ENCODE results near the gene FAF1.

Gene FAF1

GRCh38 chr1:50441183-50441582 is 518.9 kb downstream of the FAF1 start:
- DNase-seq (ENCODE audit: low read depth in 2 of 2, low spot score in 1 of 2): no peak

- no peak for DNase-seq (ENCODE audit: low read depth in 2 of 2, low spot score in 1 of 2)
Measured at GRCh38 chr1:50438945-50439344, 521.1 kb downstream of the FAF1 start.

- no peak for DNase-seq (ENCODE audit: low read depth in 2 of 2, low spot score in 1 of 2)
Measured at GRCh38 chr1:50436489-50436888, 523.6 kb downstream of the FAF1 start.

GRCh38 chr1:50430010-50430405 is 530.1 kb downstream of the FAF1 start:
- DNase-seq (ENCODE audit: low read depth in 2 of 2, low spot score in 1 of 2): no peak

GRCh38 chr1:50427818-50428779 is 532.0 kb downstream of the FAF1 start:
- DNase-seq (ENCODE audit: low read depth in 2 of 2, low spot score in 1 of 2): no peak

- no peak for DNase-seq (ENCODE audit: low read depth in 2 of 2, low spot score in 1 of 2)
Measured at GRCh38 chr1:50427086-50427817, 532.8 kb downstream of the FAF1 start.

GRCh38 chr1:50426702-50427085 is 533.4 kb downstream of the FAF1 start:
- DNase-seq (ENCODE audit: low read depth in 2 of 2, low spot score in 1 of 2): no peak

- DNase-seq (ENCODE audit: low read depth in 2 of 2, low spot score in 1 of 2): no peak
Measured at GRCh38 chr1:50426108-50426700, 533.9 kb downstream of the FAF1 start.

- no peak for DNase-seq (ENCODE audit: low read depth in 2 of 2, low spot score in 1 of 2)
Measured at GRCh38 chr1:50425376-50426107, 534.5 kb downstream of the FAF1 start.

- DNase-seq (ENCODE audit: low read depth in 2 of 2, low spot score in 1 of 2): no peak
Measured at GRCh38 chr1:50424884-50425375, 535.1 kb downstream of the FAF1 start.

GRCh38 chr1:50424045-50424883 is 535.8 kb downstream of the FAF1 start:
- no peak for DNase-seq (ENCODE audit: low read depth in 2 of 2, low spot score in 1 of 2)

- DNase-seq (ENCODE audit: low read depth in 2 of 2, low spot score in 1 of 2): no peak
Measured at GRCh38 chr1:50423670-50424000, 536.4 kb downstream of the FAF1 start.

GRCh38 chr1:50422946-50423669 is 537.0 kb downstream of the FAF1 start, which contains the start of gene DMRTA2:
TSS of gene DMRTA2 (minus strand) at chr1:50423443. CDS start at chr1:50421536, 1,907 bp downstream.
- DNase-seq (ENCODE audit: low read depth in 2 of 2, low spot score in 1 of 2): no peak

GRCh38 chr1:50422675-50422945 is 537.5 kb downstream of the FAF1 start:
- no peak for DNase-seq (ENCODE audit: low read depth in 2 of 2, low spot score in 1 of 2)

- no peak for DNase-seq (ENCODE audit: low read depth in 2 of 2, low spot score in 1 of 2)
Measured at GRCh38 chr1:50421768-50422674, 538.0 kb downstream of the FAF1 start.

- DNase-seq (ENCODE audit: low read depth in 2 of 2, low spot score in 1 of 2): no peak
Measured at GRCh38 chr1:50421366-50421748, 538.7 kb downstream of the FAF1 start.

- no peak for DNase-seq (ENCODE audit: low read depth in 2 of 2, low spot score in 1 of 2)
Measured at GRCh38 chr1:50420689-50421365, 539.2 kb downstream of the FAF1 start.
